ENCODE measurements around the gene ASB2. TPM values are rescaled to one million over a fixed set of nuclear protein-coding genes. Genes with fewer than 3 reads are reported as not detected.

ASB2 gene
- total RNA-seq, 1 donor from 2014 or later, result 16.2 TPM

DNA sequence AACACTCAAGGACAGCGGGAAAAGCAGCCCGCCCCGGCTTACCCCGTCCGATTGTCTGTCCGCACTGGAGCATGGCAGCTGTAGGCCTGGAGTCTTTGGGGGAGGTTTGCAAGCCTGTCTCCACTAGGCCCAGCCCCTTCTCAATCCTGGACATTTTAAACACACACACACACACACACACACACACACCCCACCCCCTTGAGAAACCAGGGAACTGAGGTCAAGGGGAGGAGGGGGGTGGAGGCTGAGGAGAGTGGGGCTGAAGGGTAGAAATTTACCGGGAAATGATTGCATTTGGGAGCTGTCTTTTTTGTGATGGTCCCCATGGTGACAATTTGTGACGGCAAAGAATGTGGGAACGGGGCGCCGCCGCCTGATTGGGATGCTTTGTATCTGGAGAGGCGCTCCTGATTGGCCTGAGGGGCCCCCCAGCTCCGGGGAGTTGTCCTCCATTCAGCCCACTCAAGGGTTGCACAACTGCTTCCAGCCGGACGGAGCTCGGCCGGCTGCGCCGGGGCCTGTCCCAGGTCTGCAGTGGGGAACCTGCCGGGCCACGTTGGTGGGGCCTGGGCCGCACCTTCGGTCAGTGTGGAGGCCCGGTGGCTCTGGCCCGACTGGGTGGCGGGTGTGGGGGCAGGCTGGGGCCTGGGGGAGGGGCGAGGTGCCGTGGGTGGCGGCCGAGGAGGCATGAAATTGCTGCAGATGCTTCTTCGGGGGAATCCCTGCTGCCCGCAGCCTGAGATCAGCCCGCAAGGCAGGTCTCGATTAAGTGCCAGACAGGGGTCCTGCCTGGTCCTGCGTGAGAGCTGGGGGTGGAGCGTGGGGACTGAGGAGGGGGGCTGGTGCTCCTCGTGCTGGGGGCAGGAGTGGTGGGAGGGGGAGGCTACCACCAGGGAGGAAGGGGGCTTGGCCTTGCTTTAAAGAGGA is 49.2 kb downstream of the ASB2 start, which contains the start of gene FAM181A:
TSS of gene FAM181A (plus strand) at position 472 of the 927 bp plus-strand sequence. CDS start 942 bp downstream, outside the sequence.
- no peak within 1 kb of the TSS for H3K4me3 ChIP-seq (ENCODE audit: low read length in 3 of 3)
- H3K9me3 ChIP-seq (ENCODE audit: control insufficient read depth in 3 of 3, low read length in 3 of 3), result no peaks in the 10 kb centered on the region
- H3K9ac ChIP-seq (ENCODE audit: low read depth in 1 of 3, low read length in 3 of 3), result no peak within 1 kb of the TSS
- H3K4me1 ChIP-seq (ENCODE audit: control insufficient read depth in 3 of 3, insufficient read depth in 3 of 3, low read length in 3 of 3), result peaks cover 0 to 3% (median 0%) of the 10 kb centered on the region in 3 donors
- H3K27me3 ChIP-seq (ENCODE audit: control insufficient read depth in 3 of 3, insufficient read depth in 3 of 3, low read length in 3 of 3), result no peaks in the 10 kb centered on the region
- H3K36me3 ChIP-seq (ENCODE audit: control insufficient read depth in 3 of 3, insufficient read depth in 3 of 3, low read length in 3 of 3), result peaks cover 10 to 17% (median 14%) of the 10 kb centered on the region in 3 donors
- no peak within 1 kb of the TSS for H3K27ac ChIP-seq (ENCODE audit: low read depth, low read length)

DNA sequence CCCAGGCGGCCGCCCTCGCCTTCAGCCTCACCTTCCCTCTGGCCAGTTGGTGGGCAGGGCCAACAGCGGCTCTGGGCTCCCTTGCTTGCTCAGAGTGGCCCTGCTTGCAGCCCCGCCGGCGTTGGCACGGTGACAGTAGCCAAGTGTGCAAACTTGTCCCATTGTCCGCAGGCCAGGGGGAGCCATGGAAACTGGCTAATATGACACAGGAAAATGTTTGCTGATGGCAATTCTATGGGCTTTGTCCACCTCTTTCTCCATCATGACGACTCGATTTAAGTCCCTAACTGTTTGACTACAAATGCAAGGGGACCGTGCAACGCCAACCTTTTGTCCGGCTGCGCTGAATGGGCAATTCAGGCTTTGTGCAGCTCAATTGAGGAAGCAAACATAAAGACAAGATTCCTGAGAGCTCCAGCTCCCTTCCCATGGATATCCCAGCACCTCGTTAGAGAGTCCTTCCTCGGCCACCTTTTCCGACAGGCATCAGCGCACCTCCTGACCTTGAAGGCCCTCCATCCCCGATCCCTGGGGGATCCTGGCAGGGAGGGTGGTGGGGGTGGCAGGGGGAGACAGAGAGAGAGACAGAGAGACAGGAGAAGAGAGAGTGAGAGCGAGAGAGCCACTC is 50.0 kb downstream of the ASB2 start:
- Histone ChIP-seq H3K27ac (ENCODE audit: low read depth, low read length) (no peak overlapping the region), H3K36me3 (ENCODE audit: control insufficient read depth in 3 of 3, insufficient read depth in 3 of 3, low read length in 3 of 3) (peaks cover 6 to 12% (median 7%) of the 10 kb centered on the region in 3 donors), H3K4me3 (ENCODE audit: low read length in 3 of 3) (no peak overlapping the region), H3K27me3 (ENCODE audit: control insufficient read depth in 3 of 3, insufficient read depth in 3 of 3, low read length in 3 of 3) (no peaks in the 10 kb centered on the region), H3K9me3 (ENCODE audit: control insufficient read depth in 3 of 3, low read length in 3 of 3) (no peaks in the 10 kb centered on the region), H3K9ac (ENCODE audit: low read depth in 1 of 3, low read length in 3 of 3) (no peak overlapping the region), H3K4me1 (ENCODE audit: control insufficient read depth in 3 of 3, insufficient read depth in 3 of 3, low read length in 3 of 3) (peaks cover 0 to 3% (median 0%) of the 10 kb centered on the region in 3 donors)

DNA sequence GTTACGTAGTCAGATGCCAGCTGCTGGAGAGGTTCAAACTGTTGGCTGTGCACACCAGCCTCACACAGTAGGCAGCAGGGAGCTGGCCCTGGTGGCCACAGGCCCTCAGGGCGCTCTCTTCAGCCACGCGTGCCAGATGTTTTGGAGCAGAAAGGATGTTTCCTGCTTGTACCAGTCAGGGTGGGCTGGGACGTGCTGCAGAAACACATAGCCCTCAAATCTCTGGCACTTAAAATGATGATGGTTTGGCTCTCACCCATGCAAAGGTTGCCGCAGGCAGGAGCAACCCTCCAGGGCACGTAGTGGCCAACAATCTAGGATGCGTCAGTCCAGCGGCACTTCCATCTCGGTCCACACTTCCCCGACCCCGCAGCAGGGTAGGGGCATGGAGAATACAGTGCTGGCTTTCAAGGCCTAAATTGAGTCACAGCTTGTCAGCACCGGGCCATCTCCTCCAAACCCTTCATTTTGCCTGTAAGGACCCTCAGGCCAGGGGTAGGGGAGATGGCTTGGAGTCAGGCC is 50.9 kb downstream of the ASB2 start:
- Histone ChIP-seq H3K4me3 (ENCODE audit: low read length in 3 of 3) (no peak overlapping the region), H3K9ac (ENCODE audit: low read depth in 1 of 3, low read length in 3 of 3) (no peak overlapping the region), H3K27ac (ENCODE audit: low read depth, low read length) (no peak overlapping the region), H3K27me3 (ENCODE audit: control insufficient read depth in 3 of 3, insufficient read depth in 3 of 3, low read length in 3 of 3) (no peaks in the 10 kb centered on the region), H3K4me1 (ENCODE audit: control insufficient read depth in 3 of 3, insufficient read depth in 3 of 3, low read length in 3 of 3) (no peaks in the 10 kb centered on the region), H3K9me3 (ENCODE audit: control insufficient read depth in 3 of 3, low read length in 3 of 3) (no peaks in the 10 kb centered on the region), H3K36me3 (ENCODE audit: control insufficient read depth in 3 of 3, insufficient read depth in 3 of 3, low read length in 3 of 3) (peaks cover 0 to 4% (median 0%) of the 10 kb centered on the region in 3 donors)

DNA sequence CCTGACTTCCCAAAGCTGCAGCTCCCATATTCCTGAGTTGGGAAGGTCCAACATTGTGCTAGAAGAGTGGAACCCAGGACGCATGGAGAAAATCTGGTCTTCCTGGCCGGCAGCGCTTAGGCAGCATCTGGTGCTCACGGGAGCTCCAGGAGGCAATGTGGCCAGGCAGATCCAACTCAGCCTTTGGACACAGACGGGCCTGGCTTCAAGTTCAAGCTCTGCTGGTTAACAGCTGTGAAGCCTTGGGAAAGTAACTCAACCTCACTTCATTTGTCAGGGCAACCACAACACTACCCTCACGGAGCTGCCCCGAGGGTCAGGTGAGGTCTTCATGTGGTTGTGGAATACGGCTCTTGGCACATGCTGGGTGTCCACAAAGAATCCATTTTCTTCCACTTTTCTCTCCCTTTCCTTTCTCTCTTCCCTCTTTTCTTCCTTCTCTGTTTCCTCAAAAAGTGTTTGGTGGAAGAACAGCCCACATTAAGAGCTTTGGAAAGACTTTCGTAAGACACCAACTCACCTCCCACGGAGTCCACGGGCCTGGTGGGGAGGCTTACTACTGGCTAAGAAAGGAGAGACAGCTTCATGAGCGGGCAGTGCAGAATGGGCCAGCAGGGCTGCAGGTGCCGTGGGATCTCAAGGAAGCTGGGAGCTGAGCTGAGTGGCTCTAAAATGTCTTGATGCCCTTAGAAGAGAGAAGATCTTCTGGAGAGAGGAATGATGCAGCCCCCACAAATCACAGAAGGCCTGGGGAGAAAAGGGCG is 51.6 kb downstream of the ASB2 start:
- no peak overlapping the region for H3K9ac ChIP-seq (ENCODE audit: low read depth in 1 of 3, low read length in 3 of 3)
- H3K9me3 ChIP-seq (ENCODE audit: control insufficient read depth in 3 of 3, low read length in 3 of 3), result no peaks in the 10 kb centered on the region
- no peaks in the 10 kb centered on the region for H3K4me1 ChIP-seq (ENCODE audit: control insufficient read depth in 3 of 3, insufficient read depth in 3 of 3, low read length in 3 of 3)
- peaks cover 0 to 2% (median 0%) of the 10 kb centered on the region in 3 donors for H3K36me3 ChIP-seq (ENCODE audit: control insufficient read depth in 3 of 3, insufficient read depth in 3 of 3, low read length in 3 of 3)
- H3K4me3 ChIP-seq (ENCODE audit: low read length in 3 of 3), result no peak overlapping the region
- H3K27me3 ChIP-seq (ENCODE audit: control insufficient read depth in 3 of 3, insufficient read depth in 3 of 3, low read length in 3 of 3), result no peaks in the 10 kb centered on the region
- no peak overlapping the region for H3K27ac ChIP-seq (ENCODE audit: low read depth, low read length)

DNA sequence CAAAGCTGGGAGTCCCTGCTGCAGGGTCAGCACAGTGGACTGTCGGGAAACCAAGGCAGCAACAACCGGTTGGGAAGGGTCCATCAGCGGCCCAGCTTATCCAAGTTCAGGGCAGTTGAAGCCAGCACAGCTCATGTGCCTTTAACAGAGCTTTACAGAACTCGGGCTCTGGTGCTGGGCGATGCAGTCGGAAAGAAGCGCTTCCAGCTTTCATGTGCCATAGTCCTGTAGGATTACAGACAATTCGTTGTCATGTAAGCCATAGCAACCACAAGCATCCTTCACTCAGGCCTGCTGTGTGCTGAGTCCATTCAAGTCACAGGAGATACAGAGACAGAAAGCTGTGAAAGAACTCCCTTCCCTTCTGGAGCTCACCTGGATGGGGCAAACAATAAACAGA is 52.7 kb downstream of the ASB2 start:
- Histone ChIP-seq H3K9ac (ENCODE audit: low read depth in 1 of 3, low read length in 3 of 3) (no peak overlapping the region), H3K4me1 (ENCODE audit: control insufficient read depth in 3 of 3, insufficient read depth in 3 of 3, low read length in 3 of 3) (no peaks in the 10 kb centered on the region), H3K4me3 (ENCODE audit: low read length in 3 of 3) (no peak overlapping the region), H3K27me3 (ENCODE audit: control insufficient read depth in 3 of 3, insufficient read depth in 3 of 3, low read length in 3 of 3) (peaks cover 0 to 3% (median 0%) of the 10 kb centered on the region in 3 donors), H3K36me3 (ENCODE audit: control insufficient read depth in 3 of 3, insufficient read depth in 3 of 3, low read length in 3 of 3) (no peaks in the 10 kb centered on the region), H3K9me3 (ENCODE audit: control insufficient read depth in 3 of 3, low read length in 3 of 3) (no peaks in the 10 kb centered on the region), H3K27ac (ENCODE audit: low read depth, low read length) (no peak overlapping the region)

DNA sequence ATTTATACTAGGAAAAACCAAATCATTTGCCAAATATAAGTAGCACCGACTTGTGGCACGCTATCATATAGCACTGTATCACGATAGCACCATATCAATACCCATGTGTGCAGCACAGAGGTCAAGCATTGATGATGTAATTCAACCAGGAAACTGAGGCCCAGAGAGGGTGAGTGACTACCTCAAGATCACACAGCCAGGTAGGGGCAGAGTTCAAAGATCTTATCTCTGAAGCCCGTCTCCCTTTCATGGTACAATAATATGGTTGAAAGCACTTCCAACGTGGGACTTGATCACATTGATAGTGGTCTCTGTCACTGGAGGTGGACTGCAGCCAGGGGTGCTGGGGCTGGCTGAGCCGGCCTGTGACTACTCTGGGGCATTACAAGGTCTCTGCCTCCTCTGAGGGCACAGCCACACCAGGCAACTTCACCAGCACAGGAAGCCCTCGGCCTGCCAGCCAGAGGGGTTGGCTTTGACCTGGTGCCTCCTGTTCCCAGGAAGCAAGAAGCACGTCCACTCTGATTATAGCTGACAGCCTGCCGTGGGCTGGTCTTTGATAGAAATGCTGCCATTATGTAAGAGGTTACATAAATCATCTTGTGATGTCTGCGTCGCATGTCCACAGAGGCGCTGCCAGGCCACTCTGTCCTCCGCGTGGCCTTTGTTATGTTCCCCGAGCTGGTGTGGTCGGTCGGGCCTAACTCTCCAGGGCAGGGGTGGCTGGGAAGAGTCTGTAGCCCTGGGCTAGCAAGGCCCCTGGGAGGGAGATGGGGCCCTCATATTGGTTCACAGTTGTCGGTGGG is 55.2 kb downstream of the ASB2 start:
- H3K9me3 ChIP-seq (ENCODE audit: control insufficient read depth in 3 of 3, low read length in 3 of 3), result no peaks in the 10 kb centered on the region
- peaks cover 0 to 3% (median 0%) of the 10 kb centered on the region in 3 donors for H3K27me3 ChIP-seq (ENCODE audit: control insufficient read depth in 3 of 3, insufficient read depth in 3 of 3, low read length in 3 of 3)
- H3K4me3 ChIP-seq (ENCODE audit: low read length in 3 of 3), result no peak overlapping the region
- no peak overlapping the region for H3K27ac ChIP-seq (ENCODE audit: low read depth, low read length)
- no peak overlapping the region for H3K9ac ChIP-seq (ENCODE audit: low read depth in 1 of 3, low read length in 3 of 3)
- H3K36me3 ChIP-seq (ENCODE audit: control insufficient read depth in 3 of 3, insufficient read depth in 3 of 3, low read length in 3 of 3), result peaks cover 0 to 4% (median 0%) of the 10 kb centered on the region in 3 donors
- H3K4me1 ChIP-seq (ENCODE audit: control insufficient read depth in 3 of 3, insufficient read depth in 3 of 3, low read length in 3 of 3), result no peaks in the 10 kb centered on the region

DNA sequence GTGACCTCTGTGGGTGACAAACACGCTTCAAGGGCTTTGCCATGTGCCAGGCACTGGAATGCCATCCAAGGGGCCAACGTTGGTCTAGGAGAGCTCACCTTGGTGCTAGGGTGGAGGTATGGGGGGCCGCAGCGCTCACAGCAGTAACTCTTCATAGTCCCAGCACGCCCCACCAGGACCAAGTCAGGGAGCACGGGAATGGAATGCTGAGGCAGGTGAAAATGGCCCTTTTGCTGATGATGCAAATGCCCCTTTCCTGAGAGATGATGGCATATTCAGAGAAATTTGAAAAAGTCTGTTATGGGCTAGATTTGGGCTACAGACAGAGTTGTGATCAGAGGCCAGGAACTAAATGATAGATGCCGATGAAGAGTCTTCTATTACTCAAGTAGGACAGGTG is 59.2 kb downstream of the ASB2 start:
- H3K4me1 ChIP-seq (ENCODE audit: control insufficient read depth in 3 of 3, insufficient read depth in 3 of 3, low read length in 3 of 3), result no peaks in the 10 kb centered on the region
- peaks cover 0 to 4% (median 0%) of the 10 kb centered on the region in 3 donors for H3K36me3 ChIP-seq (ENCODE audit: control insufficient read depth in 3 of 3, insufficient read depth in 3 of 3, low read length in 3 of 3)
- H3K27ac ChIP-seq (ENCODE audit: low read depth, low read length), result no peak overlapping the region
- peaks cover 0 to 3% (median 0%) of the 10 kb centered on the region in 3 donors for H3K27me3 ChIP-seq (ENCODE audit: control insufficient read depth in 3 of 3, insufficient read depth in 3 of 3, low read length in 3 of 3)
- H3K9ac ChIP-seq (ENCODE audit: low read depth in 1 of 3, low read length in 3 of 3), result no peak overlapping the region
- no peak overlapping the region for H3K4me3 ChIP-seq (ENCODE audit: low read length in 3 of 3)
- H3K9me3 ChIP-seq (ENCODE audit: control insufficient read depth in 3 of 3, low read length in 3 of 3), result no peaks in the 10 kb centered on the region

DNA sequence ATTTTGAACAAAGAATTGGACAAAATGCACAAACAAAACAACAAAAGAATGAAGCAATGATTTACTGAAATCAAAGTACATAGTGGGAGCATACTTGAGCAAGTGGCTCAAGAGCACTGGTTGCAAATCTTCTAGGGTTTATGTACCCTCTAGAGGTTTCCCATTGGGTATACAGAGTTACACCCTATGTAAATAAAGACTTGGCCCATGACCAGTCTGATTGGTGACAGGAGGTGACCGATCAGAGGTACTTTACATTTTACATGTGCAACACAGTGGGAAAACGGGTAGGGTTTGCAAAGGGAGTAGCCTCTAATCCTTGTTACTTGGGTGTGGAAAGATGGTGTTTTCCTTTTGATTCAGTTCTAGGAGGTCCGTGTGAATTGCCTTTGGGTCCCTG is 59.9 kb downstream of the ASB2 start:
- Histone ChIP-seq H3K9me3 (ENCODE audit: control insufficient read depth in 3 of 3, low read length in 3 of 3) (no peaks in the 10 kb centered on the region), H3K4me1 (ENCODE audit: control insufficient read depth in 3 of 3, insufficient read depth in 3 of 3, low read length in 3 of 3) (no peaks in the 10 kb centered on the region), H3K36me3 (ENCODE audit: control insufficient read depth in 3 of 3, insufficient read depth in 3 of 3, low read length in 3 of 3) (peaks cover 0 to 4% (median 0%) of the 10 kb centered on the region in 3 donors), H3K27me3 (ENCODE audit: control insufficient read depth in 3 of 3, insufficient read depth in 3 of 3, low read length in 3 of 3) (peaks cover 0 to 3% (median 0%) of the 10 kb centered on the region in 3 donors), H3K27ac (ENCODE audit: low read depth, low read length) (no peak overlapping the region), H3K9ac (ENCODE audit: low read depth in 1 of 3, low read length in 3 of 3) (no peak overlapping the region), H3K4me3 (ENCODE audit: low read length in 3 of 3) (no peak overlapping the region)

DNA sequence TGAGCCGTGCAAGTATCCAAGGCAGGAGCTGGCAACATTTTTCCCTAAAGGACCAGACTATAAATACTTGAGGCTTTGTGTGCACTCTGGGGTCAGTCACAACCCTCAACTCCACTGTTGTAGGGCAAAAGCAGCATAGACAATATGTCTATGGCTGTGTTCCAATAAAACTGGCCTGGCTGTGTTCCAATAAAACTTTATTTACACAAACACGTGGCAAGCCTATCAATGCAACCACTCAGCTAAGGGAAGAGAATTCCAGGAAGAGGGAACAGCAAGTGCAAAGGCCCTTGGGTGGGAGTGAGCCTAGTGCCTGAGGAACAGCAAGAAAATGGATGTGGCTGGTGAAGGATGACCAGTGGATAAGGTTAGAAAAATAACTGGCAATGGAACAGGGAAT is 60.6 kb downstream of the ASB2 start:
- no peaks in the 10 kb centered on the region for H3K9me3 ChIP-seq (ENCODE audit: control insufficient read depth in 3 of 3, low read length in 3 of 3)
- H3K27me3 ChIP-seq (ENCODE audit: control insufficient read depth in 3 of 3, insufficient read depth in 3 of 3, low read length in 3 of 3), result peaks cover 0 to 3% (median 0%) of the 10 kb centered on the region in 3 donors
- no peaks in the 10 kb centered on the region for H3K4me1 ChIP-seq (ENCODE audit: control insufficient read depth in 3 of 3, insufficient read depth in 3 of 3, low read length in 3 of 3)
- H3K4me3 ChIP-seq (ENCODE audit: low read length in 3 of 3), result no peak overlapping the region
- H3K36me3 ChIP-seq (ENCODE audit: control insufficient read depth in 3 of 3, insufficient read depth in 3 of 3, low read length in 3 of 3), result peaks cover 0 to 4% (median 0%) of the 10 kb centered on the region in 3 donors
- no peak overlapping the region for H3K9ac ChIP-seq (ENCODE audit: low read depth in 1 of 3, low read length in 3 of 3)
- no peak overlapping the region for H3K27ac ChIP-seq (ENCODE audit: low read depth, low read length)

Measured in skeletal muscle tissue (tissue), 4 donors.